NCI-H2029 (cell line): Measurements from ENCODE around the gene IREB2.

ENCODE experiments used
- DNase-seq: peaks from one replicate; lab custom pipeline; 2025; lab: John Stamatoyannopoulos, UW

IREB2 gene

DNA sequence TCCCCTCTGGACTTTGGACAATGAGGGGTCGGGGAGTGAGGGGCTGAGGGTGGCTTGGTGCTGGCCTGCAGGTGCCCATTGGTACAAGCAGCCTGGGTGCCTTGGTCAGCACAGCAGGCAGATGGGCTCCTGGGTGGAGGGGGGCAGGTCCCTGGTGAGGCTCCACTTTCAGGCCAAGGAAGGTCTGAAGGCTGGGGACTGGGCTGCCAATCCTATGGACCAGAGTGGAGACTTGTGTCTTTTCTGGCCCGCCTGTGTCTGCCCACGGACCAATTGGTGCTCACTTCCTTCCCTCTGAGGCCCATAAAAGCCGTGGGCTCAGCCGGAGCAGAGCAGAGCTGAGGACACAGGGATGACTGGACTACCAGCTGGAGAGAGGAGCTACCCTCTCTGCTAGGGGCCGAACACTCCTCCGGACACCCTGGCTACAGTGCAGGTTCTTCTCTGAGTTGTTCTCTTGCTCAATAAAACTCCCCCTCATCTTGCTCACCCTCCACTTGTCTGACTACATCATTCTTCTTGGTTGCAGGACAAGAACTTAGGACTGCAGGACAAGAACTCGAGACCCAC lies 31.9 kb upstream of the IREB2 start:
- DNase-seq: no peak

DNA sequence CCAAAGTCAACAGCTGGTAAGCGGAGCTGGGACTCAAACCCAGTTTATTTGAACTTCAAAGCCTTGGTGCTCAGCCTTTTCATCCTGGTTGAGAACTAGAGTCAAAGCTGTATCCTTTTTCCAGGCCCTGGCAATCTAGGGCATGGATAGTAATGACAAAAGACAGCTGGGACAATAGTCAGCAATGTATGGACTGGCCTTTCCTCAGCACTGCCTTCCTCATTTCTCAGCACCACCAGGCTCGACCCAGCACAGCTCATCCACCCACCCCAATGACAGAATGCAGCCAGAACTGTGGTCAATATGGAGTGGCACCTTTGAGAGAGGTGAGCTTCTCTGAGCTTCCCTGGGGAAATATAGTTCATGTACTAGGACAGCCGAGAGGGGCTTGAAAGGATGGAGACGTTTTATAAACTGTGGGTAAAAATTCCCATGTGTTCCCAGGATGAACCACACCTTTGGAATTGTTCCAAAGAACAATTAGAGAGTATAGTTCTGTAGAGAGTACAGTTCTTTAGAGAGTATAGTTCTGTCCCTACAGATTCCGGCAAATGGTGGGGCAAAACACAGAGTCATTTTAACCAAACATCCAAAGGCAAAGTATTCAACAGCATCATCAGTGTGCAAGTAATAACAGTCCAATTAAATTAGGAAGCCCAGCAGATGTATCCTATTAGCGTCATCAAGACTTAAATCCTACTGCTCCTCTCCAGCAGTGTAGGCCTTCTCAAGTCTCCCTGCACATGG lies 30.2 kb upstream of the IREB2 start:
- no peak for DNase-seq

DNA sequence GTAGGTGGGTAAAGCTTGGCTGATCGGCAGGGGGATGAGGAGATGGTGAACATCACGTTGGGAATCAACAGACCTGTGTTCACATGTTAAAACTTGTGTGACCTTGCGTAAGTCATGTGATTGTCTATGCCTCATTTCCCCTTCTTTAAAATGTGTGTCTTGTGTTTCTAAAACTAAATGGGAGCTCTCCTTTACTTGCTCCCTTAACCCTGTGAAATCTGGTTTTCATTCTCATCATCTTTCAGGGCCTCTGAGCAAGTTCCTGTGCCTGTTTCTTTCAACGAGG lies 29.7 kb upstream of the IREB2 start:
- DNase-seq: no peak

DNA sequence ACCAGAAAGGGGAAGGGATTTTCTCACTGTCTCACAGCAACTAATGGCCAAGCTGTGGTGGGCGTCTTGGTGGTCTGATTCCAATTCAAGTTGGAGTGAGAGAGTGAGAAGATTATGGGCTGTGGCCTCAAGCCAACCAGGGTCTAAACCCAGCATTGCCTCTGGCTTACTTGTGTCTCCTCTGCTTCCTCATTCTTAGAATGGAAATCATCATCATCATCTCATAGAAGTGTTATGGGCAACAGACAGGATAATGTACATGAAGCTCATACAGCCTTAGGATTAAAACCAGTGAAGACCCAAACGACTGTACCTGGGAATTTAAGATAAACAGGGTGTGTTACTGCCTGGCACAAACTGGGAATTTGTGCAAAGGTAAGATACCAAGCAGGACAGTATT lies 29.1 kb upstream of the IREB2 start:
- no peak for DNase-seq

DNA sequence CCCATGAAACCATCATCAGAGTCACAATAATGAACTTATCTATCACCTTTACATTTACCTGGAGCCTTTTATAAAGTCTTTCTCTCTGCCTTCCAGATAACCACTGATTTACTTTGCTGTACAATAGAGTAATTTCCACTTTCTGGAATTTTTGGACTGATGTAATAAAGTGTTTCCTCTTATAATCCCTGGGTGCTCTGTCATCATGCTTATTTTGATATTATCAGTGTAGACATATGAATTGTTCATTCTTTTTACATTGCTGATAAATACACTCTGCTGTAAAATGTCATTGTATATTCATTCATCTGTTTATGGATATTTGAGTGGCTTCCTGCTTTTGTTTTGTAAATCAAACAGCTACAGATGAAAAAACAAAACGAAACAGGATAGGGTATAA lies 27.0 kb upstream of the IREB2 start:
- no peak for DNase-seq

DNA sequence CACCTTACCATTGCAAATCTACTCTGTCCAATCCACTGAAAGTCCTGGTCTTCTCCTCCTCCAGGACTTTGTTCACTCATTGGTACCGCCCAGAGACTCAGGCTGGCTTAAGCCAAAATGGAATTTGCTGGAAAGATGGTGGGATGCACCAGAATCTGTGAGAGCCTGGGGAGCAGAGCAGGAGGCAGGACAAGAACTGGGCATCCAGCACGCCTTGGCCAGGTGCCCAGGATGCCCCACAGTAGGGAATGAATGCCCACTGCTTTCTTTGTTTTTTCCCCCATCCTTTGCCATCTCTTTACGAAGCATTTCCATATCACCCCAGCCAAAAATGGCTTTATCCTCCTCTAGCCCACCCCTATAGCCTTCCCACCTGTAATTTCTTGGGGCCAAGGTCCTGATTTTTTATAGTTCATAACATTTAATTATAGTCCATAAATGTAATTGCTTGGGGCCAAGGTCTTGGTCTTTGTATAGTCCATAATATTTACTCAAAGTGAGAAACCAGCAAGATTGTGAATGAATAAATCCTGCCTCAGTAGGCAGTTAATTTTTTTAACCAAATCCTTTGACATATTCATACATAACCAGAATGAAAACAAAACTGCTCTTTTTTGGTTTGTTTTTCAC lies 23.3 kb upstream of the IREB2 start:
- no peak for DNase-seq

DNA sequence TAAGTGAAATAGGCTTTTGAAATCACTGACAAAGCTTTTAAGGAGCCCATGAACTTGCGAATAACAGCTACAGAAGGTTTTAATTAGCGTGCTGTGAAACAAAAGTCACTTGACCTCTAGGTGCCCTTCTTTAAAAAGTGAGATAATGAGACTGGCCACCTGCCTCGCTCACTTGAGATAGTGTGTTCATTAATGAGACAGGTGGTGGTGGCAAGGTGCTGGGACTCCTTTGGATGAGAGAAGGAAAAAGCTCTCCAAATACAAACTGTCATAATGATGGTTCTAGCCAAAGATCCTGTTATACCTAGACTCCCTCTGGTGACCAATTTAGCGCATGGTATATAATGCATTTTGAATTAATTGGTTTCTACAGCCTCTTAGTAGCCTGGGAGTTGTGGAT lies 22.7 kb upstream of the IREB2 start:
- peak; percentile 75 for DNase-seq

DNA sequence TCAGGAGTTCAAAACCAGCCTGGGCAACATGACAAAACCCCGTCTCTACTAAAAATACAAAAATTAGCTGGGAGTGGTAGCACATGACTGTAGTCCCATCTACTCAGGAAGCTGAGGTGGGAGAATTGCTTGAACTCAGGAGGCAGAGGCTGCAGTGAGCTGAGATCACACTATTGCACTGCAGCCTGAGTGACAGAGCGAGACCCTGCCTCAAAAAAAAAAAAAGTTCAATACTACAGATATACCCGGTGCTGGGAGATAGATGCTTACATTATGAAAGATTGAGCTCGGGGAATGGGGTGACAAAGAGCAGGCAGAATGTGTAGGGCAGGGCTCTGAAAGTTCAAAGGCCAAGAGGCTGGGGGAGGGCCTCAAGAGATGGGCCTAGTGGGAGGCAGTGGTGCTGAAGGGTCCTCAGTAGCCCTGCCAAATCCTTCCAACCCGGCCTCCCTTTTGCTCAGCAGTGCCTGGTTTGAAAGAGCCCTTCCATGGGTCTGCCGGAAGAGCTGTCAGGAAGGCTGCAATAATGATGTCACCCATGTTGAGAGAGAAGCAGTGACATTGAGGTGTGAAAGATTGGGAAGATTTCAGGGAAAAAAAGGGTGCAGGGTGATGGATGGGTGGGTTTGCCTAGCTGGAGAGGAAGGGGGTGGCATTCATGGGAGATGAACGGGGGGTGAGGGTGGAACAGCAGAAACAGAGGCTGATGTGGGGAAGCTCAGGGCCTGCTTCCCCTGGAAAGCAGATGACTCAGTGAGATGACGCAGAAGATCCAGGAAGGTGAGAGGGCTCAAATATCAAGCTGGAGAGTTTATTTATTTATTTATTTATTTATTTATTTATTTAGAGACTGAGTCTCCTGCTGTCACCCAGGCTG lies 20.0 kb upstream of the IREB2 start:
- DNase-seq: no peak

DNA sequence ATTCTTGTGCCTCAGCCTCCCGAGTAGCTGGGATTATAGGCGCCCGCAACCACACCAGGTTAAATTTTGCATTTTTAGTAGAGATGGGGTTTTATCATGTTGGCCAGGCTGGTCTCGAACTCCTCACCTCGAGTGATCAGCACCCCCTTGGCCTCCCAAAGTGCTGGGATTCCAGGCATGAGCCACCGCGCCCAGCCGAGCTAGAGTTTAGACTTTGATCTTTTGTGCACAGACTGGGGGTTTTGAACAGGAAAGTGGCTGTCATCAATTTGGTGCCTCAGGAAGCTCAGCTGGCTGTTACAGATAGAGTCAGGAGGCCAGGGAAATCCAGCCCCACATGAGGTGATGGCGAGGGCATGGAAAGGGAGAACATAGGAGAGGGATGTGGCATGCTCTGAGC lies 19.3 kb upstream of the IREB2 start:
- no peak for DNase-seq

DNA sequence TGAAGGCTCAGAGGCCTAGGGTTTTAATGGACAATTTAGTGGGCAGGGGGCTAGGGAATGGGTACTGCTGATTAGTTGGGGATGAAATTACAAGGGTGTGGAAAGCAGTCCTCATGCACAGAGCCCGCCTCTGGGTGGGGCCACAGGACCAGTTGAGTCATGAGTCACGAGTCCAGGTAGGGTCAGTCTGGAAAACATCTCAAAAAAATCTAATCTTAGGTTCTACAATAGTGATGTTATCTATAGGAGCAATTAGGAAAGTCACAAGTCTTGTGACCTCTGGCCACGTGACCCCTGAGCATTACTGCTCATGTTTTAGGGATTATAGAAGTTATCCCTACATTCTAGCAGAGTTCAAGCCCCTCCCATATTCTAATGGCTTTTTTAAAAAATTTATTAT lies 18.6 kb upstream of the IREB2 start:
- DNase-seq: no peak

DNA sequence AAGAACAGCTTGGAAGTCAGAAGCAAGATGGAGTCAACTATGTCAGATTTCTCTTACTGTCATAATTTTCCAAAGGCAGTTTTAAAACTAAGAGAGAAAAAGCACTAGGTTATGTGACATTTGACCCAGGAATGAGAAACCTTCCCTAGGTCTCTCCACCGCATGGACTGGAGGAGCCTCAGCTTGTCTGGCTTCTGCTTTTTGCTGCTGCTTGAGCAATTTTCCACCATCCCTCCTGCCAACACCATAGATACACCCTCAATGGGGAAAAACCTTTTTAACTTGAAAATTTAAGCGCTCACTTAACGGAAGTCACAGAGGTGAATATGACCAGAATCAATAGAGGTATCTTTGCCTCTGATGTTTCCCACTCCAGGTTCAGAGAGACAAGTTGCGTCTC lies 17.8 kb upstream of the IREB2 start:
- DNase-seq: no peak

DNA sequence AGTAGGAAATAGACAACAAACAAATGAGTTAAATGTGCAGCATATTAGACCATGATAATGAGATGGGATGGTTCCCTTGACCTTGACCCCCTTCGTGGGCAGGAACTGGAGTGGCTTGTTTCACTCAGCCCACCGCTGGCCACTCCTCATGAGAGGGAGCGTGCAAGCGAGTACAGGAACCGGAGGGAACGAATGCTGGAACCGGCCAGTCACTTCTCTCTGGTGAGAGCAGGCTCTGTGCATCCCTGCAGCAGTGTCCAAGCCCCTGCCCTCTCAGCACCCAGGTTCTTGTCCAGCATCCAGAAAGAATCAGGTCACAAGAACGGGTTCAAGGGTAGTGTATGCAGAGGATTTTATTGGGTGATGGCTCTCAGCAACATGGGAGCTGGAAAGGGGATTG lies 17.2 kb upstream of the IREB2 start:
- no peak for DNase-seq

DNA sequence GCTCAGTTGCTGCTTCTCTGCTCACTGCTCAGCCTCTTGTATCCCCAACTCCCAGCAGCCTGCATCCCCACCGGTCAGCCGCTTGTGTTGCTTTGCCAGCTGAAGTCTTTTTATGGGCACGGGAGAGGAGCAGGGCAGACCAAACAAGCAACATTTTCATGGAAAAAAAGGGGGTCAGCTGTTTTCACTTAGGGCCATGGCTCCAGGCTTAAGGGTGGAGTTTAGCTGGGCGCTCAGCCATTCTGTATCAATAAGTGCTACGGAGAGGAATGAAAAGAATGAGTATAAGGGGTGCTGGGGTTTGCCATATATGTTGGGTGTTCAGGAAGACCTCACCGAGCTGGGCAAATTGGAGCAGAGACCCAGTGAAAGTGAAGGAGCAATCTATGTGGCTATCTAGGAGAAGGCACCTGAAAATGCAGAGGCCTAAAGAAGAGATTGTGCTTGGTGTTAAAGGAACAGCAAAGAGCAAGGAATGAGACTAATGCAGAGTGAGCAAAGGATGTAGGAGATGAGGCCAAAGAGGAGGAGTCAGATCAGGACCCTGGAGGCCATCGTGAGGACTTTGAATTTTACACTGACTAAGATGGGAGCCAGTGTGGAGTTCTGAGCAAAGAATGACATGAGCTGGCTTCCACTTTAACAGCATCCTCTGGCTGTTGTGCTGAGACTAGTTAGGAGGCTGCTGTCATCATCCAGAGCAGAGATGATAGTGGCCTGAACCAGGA lies 16.6 kb upstream of the IREB2 start:
- DNase-seq: no peak

DNA sequence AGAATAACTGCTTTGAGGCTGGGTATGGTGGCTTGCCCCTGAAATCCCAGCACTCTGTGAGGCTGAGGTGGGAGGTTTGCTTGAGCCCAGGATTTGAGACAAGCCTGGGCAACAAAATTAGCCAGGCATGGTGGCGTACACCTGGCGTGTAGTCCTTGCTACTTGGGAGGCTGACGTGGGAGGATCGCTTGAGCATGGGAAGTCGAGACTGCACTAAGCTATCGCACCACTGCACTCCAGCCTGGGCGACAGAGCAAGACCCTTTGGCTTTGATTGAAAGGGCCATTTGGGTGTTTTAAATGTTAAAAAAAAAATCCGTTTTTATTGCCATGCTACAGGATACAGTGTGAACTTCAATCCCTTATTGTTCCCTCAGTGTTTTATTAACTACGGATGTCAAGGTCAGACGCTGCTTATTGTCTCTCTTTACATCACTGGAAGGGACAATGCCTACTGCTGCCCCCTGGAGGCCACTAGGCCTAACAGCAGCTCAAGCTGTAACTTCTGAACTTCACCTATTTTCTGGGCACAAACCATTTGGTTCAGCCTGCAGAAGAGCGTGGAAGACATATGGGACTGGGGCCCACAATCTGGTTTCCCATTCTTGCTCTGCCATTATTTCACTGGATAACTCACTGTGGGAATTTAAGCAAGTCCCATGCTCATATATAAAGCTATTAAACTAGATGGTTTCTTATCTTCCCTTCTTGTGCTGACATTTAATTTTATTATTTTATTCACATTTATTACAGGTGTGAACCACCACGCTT lies 15.3 kb upstream of the IREB2 start:
- peak; percentile 2 for DNase-seq

DNA sequence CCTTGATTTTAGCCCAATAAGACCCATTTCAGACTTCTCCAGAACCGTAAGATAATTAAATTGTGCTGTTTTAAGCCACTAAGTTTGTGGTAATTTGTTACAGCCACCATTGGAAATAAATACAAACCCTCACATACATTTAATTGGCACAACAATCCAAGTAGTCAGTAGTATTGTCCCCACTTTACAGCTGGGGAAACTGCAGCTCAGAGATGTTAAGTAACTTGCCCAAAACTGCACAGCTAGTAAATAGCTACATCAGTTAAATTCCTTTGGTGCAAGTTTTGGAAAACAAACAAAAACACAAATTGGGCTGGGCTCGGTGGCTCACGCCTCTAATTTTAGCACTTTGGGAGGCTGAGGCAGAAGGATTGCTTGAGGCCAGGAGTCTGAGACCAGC lies 13.3 kb upstream of the IREB2 start:
- DNase-seq: no peak

DNA sequence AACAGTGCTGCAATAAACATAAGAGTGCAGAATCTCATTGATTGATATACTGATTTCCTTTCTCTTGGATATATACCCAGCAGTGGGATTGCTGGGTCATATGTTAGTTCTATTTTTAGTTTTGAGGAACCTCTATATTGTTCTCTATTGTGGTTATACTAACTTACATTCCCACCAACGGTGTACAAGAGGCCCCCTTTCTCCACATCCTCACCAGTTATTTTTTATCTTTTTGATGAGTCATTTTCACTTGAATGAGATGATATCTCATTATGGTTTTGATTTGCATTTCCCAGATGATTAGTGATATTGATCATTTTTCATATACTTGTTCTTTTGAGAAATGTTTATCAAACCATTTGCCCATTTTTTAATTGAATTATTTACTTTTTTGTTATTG lies 12.4 kb upstream of the IREB2 start:
- no peak for DNase-seq

DNA sequence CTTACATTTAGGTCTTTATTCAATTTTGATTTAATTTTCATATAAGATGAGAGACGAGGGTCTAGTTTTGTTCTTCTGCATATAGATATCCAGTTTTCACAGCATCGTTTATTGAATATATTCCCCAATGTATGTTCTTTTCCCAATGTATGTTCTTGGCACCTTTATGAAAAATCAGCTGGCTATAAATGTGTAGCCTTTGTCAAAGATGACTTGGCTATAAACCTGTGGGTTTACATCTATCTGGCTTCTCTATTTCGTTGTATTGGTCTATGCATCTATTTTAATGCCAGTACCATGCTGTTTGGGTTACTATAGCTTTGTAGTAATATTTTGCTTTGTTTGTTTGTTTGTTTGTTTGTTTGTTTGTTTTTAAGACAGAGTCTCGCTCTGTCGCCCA lies 11.7 kb upstream of the IREB2 start:
- DNase-seq: no peak

DNA sequence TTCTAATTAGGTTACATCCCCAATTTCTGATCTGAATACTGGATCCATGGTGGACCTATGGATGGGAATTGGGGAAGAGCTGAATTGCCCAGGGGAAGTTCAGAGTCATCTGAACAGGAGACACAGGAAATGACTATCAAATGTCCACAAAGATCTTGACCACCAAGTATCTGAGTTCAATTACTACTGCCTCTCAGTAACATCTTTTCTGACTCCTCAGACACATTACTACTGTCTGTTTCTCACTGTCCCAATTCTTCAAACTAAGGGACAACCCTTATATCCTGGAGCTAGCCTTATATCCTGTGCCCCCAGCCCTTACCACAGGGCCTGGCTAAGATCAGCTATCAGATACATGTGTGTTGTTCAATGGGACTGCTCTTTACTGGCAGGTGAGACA lies 10.1 kb upstream of the IREB2 start:
- DNase-seq: no peak

DNA sequence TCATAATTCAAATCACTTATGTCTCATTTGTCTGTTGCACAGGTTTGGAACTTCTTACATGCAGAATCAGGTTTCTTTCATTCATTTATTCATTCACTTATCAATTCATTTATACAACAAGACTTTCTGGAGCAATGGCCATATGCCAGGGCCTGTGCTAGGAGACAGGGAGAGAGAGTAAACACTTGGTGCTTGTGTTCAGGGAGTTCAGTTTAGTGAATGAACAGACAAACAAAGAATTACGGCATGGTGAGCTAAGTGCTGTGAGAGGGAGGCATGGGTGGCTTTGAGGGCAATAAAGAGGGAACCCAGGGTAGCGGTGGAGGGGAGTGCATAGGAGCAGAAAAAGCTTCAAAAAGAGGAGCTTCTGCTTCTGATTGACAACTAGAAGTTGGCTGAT lies 8.5 kb upstream of the IREB2 start:
- peak; percentile 78 for DNase-seq

DNA sequence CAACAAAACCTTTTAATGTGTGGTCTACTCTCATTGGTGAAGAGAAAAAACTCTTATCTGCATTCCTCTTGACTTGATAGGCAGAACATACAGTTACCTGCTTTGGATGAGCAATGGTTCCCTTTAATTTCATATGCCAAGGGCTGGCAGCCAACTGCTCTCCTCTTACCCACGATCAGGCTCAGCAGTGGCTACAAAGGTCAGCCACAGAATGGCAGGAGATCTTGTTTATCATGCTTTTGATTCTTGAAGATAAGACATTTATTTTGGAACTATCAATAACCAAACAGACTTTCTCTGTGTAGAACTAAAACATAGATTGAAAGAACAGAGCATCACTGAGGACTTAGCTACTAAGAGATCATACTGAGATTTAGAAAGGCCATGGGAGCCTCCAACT lies 6.1 kb upstream of the IREB2 start:
- no peak for DNase-seq

DNA sequence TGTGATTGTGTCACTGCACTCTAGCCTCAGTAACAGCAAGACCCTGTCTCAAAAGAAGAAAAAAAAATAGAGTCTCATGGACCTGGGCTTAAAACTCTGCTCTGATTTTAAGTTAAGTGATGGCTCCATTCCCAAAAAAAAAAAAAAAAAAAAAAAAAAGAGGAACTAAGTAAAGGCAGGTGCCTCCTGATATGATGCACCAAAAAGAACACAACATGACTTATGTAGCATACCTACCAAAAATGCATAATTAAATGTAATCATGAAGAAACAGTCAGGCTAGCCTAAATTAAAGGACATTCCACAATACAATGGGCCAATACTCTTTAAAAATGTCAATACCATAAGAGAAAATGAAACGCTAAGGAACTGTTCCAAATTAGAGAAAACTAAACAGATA lies 5.4 kb upstream of the IREB2 start:
- DNase-seq: no peak

DNA sequence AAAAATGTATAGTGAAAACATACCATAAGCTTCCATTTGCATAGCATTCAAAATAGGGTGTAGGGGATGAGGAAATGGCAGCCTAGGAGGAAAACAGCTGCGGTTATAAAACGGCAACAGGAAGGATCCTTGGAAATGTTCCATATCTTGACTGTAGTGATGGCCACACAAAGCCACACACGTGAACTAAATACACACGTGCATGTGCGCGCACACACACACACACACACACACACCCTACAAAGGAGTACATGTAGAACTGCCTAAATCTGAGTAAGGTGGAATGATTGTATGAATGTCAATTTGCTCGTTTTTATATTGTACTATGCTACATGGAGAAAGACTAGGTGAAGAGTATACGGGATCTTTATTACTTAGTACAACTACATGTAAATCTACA lies 3.9 kb upstream of the IREB2 start:
- DNase-seq: peak; percentile 49
